Activated CD4-positive, alpha-beta T cell treated with anti-CD3 and anti-CD28 coated beads, Interleukin-2, Interleukin-6, amounts not matched to agents 100 ng/mL and 50 ng/mL, durations not matched to agents 16 hours and 8 hours (primary cell): ENCODE measurements around the gene PCED1A.
"Not testable (repeated sequence)": the region's sequence is repeated elsewhere in the genome, so short reads cannot be mapped to it uniquely, and the experiment has no call there.

Source experiments
- DNase-seq: peaks from one replicate; pipeline ENCODE4 v3.0.0-alpha.2; 2020

The PCED1A gene

DNA sequence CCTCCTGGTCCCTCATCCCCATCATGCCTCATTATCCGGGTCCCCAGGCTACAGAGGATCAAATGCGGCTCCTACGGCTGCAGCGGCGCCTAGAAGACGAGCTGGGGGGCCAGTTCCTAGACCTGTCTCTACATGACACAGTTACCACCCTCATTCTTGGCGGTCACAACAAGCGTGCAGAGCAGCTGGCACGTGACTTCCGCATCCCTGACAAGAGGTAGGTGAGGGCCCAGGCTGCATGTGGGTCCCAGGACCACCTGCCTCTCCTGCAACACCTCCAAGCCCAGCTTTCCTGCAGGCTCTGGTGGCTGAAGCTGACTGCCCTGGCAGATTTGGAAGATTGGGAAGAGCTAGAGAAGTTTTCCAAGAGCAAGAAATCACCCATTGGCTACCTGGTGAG lies 24.6 kb upstream of the PCED1A start:
- DNase-seq = no peak

- no peak for DNase-seq
Measured at GRCh38 chr20:2864626-2865025, 24.2 kb upstream of the PCED1A start.

GRCh38 chr20:2859330-2860121 lies 19.1 kb upstream of the PCED1A start:
- no peak for DNase-seq

DNA sequence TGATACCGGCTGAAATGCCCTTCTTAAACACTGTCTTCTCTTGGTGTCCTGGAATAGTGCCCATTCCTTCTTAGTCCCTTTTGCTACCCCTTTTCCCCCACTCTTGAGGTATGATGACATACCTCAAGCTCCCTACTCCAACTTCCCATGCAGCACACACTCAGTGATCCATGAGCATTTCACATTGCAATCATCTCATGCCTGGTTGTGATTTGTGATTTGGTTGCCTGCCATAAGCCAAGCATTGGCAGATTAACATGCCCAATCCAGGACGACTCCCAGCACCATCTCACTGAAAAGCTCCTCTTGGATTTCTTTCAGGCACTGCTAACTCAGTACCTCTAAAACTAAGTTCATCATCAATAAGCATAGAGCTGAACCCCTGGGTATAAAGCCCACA lies 18.1 kb upstream of the PCED1A start:
- DNase-seq = no peak

- no peak for DNase-seq
Measured at GRCh38 chr20:2851086-2851485, 10.6 kb upstream of the PCED1A start.

- DNase-seq = no peak
Measured at GRCh38 chr20:2849529-2849928, 9.1 kb upstream of the PCED1A start.

GRCh38 chr20:2847802-2848201 lies 7.3 kb upstream of the PCED1A start:
- DNase-seq = no peak

DNA sequence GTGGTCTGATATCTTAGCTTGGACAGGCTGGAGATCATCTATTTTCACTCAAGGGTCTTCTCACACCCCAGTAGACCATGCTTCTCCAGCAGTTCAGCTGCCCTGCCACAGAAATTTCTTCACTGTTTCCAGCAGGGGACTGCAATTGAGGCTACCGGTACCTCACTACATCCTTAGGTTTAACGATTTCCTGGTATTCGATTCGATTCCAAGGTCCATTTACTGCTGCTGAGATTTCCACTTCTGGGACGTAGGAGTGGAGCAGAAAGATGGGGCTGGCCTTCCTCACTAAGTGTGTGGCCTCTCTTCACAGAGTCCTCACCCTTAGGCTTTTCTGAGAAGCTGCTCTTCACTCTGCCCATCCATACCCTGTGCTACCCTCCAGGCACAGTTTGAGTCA lies 6.2 kb upstream of the PCED1A start:
- DNase-seq = no peak

GRCh38 chr20:2845607-2846006 lies 5.2 kb upstream of the PCED1A start:
- peak; percentile 29 for DNase-seq

- peak; percentile 50 for DNase-seq
Measured at GRCh38 chr20:2840967-2841531, 594 bp upstream of the PCED1A start.

DNA sequence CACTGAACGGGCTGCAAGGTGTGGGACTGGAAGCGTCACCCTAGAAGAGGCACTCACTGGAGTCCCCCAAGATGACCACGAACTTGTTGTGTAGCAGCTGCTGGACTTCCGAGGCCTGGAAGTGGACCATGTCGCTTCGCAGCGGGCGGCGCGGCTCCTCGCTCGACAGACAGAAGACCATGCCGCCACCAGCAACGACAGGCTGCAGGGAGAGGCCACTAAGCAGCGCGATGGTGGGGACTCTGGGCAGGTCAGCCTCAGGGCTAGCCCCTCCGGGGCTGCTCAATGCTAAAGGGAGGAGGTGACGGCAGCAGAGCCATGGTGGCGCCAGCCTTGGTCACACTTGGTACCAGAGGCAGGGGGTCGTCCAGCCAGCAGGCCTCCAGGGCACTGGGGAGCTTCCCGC lies 720 bp downstream of the PCED1A start:
- DNase-seq = no peak

DNA sequence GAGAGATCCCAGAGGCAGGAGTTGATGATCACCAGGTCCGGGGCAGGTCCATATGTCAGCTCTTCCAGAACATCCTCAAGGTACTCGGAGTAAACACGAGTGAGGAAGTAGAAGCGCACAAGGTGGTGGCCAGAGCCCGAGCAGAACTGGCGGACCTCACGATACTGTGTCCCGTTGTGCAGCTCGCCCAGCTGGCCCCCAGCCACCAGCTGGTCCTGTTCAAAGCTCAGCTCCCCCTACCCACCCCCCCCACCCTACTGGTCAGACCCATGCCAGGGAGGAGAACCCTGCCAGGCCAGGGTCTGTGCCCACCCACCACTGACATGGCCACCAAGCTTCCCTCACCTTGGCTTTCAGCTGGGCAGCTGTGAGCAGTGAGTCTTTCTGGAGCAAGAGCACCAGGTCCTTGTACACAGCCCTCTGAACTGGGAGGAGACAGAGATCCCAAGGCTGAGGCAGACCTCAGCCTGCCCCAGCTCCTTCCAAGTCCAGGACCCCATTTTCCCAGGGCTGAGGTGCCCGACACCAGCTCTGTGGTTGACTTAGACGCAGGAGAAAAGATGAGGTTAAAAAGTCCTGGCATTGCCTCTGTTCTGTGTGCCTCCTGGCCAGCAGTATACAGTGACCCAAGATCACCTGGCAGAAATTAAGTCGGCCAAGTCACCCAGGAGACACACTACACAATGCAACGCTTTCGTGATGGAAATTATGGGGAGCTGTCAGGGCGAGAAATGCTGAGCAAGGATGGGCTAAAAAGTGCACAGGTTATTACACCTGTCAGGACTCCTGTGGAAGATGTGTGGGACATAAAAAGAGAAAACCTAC lies 1.4 kb downstream of the PCED1A start:
- DNase-seq = no peak

- DNase-seq = no peak
Measured at GRCh38 chr20:2838170-2838797, 2.2 kb downstream of the PCED1A start.

DNA sequence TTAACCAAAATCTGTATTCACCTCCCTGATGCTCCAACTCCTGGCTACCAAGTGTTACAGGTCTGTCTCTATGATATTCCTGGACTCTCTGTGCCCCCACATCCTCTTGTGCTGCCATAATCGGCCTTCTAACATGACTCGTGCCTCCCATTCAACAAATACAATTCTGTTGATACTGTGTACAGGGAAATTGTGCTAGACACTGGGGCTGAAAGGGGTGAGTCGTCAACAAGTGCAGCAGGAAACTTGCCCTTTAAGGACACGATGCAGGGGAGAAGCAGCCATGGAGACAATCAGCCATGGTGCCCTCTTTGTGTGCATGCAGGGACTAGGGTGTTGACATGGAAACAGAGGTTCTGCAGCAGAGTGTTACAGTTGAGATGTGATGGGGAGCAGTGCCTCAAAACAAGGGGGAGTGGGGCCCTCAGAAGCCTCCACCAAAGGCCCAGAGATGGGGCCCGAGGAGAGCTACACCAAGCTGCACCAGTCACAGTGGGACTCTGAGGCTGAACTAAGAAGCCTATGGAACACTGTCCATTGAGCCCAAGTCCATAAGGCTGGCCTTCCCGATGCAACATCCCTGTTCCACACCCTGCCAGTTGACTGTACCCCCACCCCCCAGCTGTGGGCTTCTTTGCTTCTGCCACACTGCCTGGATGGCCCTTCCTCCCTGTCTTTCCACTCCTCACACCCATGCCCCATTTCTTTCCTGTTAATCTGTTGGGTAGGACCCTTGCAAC lies 3.1 kb downstream of the PCED1A start:
- no peak for DNase-seq

DNA sequence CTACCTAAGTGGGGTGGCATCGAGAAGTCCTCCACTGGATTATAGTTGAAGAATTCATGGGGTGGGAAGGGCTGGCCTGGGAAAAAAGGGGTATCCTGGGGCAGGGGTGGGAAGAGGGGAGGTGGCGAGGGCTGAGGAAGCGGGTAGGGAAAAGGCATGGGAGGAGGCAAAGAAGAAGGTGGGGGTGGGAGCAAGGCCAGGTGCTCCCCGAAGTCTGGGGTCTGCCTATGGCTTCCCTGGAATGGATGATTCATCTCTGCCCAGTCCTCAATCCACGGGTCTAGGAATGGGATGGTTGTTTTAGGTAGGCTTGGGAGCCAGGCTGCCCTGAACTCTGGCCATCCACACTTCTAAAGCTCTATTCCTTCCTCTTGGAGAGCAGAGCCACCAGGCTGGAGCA lies 4.4 kb downstream of the PCED1A start:
- DNase-seq = no peak

- no peak for DNase-seq
Measured at GRCh38 chr20:2835331-2835796, 5.1 kb downstream of the PCED1A start.

- DNase-seq = no peak
Measured at GRCh38 chr20:2834401-2835110, 5.9 kb downstream of the PCED1A start.

DNA sequence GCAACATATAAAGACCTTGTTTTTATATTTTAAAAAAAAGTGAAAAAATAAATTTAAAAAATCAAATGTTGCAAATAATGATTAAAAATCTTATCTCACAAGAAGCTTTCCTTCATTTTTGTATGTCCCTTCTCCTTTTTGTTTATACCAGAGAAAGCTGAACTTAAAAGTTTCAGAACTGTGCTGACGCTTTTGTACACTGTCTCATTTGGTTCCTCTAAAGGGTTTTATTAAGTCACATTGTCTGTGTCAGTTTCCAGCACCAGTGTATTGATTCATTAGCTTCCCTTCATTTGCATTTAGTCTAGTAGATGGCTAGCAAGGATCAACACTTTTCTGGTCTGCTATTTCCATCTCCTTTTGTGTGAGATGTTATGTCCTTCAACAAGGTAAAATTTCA lies 6.7 kb downstream of the PCED1A start:
- DNase-seq = no peak

DNA sequence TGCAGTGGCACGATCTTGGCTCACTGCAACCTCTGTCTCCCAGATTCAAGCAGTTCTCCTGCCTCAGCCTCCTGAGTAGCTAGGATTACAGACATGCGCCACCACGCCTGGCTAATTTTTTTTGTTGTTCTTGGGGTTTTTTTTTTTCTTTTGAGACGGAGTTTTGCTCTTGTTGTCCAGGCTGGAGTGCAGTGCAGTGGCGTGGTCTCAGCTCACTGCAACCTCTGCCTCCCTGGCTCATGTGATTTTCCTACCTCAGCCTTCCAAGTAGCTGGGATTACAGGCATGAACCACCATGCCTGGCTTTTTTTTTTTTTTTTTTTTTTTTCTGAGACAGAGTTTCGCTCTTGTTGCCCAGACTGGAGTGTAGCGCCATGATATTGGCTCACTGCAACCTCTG lies 9.2 kb downstream of the PCED1A start:
- not testable (repeated sequence) for DNase-seq

GRCh38 chr20:2829376-2829775 lies 11.1 kb downstream of the PCED1A start:
- DNase-seq = no peak

DNA sequence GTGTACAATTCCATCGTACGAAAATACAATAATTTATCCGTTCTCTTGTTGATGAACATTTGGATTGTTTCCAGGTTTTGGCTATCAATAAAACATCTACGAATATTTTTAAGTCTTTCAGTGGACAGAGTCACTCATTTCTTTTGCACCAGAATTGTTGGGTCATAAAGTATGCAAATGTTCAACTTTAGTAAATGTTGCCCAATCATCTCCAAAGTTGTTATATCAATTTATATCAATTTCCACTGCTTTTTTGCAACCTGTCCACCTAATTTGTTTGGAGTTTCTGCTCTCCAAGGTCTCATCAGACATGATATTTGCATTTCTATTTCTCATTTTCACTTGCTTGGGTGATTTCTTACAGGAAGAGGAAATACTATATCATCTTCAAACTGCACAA lies 13.8 kb downstream of the PCED1A start:
- no peak for DNase-seq

DNA sequence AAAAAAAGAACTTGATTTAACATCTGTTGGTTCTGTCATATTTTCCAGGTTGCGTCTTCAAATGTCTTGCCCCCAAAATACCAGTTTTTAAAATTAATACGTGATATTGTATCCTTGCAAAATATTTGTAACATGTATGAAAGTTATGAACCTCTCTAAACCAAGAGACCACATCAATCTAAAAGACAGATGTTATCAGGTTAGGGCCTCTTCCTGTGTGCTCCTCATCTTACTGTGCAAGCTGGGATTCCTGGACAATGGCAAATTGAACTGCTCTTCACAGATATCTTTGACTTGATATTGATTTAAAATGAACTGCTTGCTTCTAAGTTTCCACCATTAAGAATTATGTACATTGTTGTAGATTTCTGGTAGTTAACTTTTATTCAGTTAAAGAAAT lies 14.7 kb downstream of the PCED1A start:
- no peak for DNase-seq
